Sigmoid colon (tissue), 7 donors: ENCODE results near the gene FMNL2. TPM values are rescaled to one million over a fixed set of nuclear protein-coding genes. Genes with fewer than 3 reads are reported as not detected.

Experiments
- DNase-seq: peaks from one replicate; pipeline ENCODE4 v3.0.0-alpha.2; 2019
- H3K27ac ChIP-seq, 4 donors: fragments of 200-600 bp; sonication (generic); one replicate each; pipeline ENCODE4 v1.5.1; 2016 to 2019; ENCODE audit warnings: mild to moderate bottlenecking in 1 of 4
- H3K27me3 ChIP-seq, 3 donors: fragments of 200-600 bp; sonication (generic); one replicate each; pipeline ENCODE4 v1.5.1; 2019; ENCODE audit warnings: mild to moderate bottlenecking in 1 of 3
- H3K36me3 ChIP-seq, 4 donors: fragments of 200-600 bp; sonication (generic); one replicate each; pipeline ENCODE4 v1.5.1; 2016 to 2019
- H3K4me1 ChIP-seq, 4 donors: fragments of 200-600 bp; sonication (generic); one replicate each; pipeline ENCODE4 v1.5.1; 2017 to 2019
- H3K4me3 ChIP-seq, 4 donors: fragments of 200-600 bp; sonication (generic); one replicate each; pipeline ENCODE4 v1.5.1; 2017 to 2019; ENCODE audit warnings: mild to moderate bottlenecking in 2 of 4, moderate library complexity in 1 of 4
- H3K9me3 ChIP-seq, 4 donors: fragments of 200-600 bp in 3 of 4; sonication (generic) in 3 of 4; one replicate each; pipeline versions ENCODE4 v1.5.1 to v1.6.1; 2013 to 2019
- EP300 ChIP-seq, 4 donors: sonication (generic); formaldehyde crosslinking; IDR thresholded peaks; one replicate each; pipeline ENCODE4 v1.6.1; 2017; ENCODE audit warnings: antibody characterized with exemption in 4 of 4
- POLR2A ChIP-seq, 2 donors: fragments of 450-650 bp; IDR thresholded peaks; one replicate each; pipeline ENCODE4 v1.6.1; 2016; ENCODE audit warnings: antibody characterized with exemption in 2 of 2, mild to moderate bottlenecking in 2 of 2, moderate library complexity in 2 of 2
- POLR2AphosphoS5 ChIP-seq, 4 donors: sonication (generic); formaldehyde crosslinking; IDR thresholded peaks; one replicate each; pipeline ENCODE4 v1.6.1; 2017; ENCODE audit warnings: antibody characterized with exemption in 4 of 4
- WGBS, 2 donors: extraction: QIAGEN DNeasy Blood & Tissue Kit; methylation state at CpG; one replicate each; pipeline ENCODE4 v1.1.7; 2013; 5-methylcytosine and 5-hydroxymethylcytosine counted together
- intact Hi-C: fragments of 100-400 bp; cut with DNase I; formaldehyde crosslinking; loops from one replicate; pipeline ENCODE4 v1.15.1; 2023
- polyA plus RNA-seq, 3 donors: library from polyadenylated mRNA; stranded (reverse); fragments of 200-250 nt; gene quantifications; one replicate each; pipeline ENCODE4 v1.2.3, GENCODE V29; 2013
- total RNA-seq, 4 donors: library from RNA; depleted of rRNA; stranded (reverse); fragments of >200 nt; gene quantifications; one replicate each; pipeline ENCODE4 v1.1.0, GENCODE V29; 2016
- TF ChIP-seq, protein P1 (sequence below), 4 experiments: fragments of 450-650 bp in 3 of 4; fragments of 200-600 bp in 1 of 4; IDR thresholded peaks; one replicate each; pipeline ENCODE4 v1.5.1; 2016 to 2019; ENCODE audit warnings: antibody characterized with exemption in 4 of 4, mild to moderate bottlenecking in 3 of 4, moderate library complexity in 2 of 4
- donor health status: healthy with polysubstance abuse.
- donor health status: Bipolar disorder and iron deficiency.
- donor health status: healthy.

FMNL2 gene
- total and polyA plus RNA-seq, 7 donors, result 9.4 to 30.5 (median 17.8) TPM

DNA sequence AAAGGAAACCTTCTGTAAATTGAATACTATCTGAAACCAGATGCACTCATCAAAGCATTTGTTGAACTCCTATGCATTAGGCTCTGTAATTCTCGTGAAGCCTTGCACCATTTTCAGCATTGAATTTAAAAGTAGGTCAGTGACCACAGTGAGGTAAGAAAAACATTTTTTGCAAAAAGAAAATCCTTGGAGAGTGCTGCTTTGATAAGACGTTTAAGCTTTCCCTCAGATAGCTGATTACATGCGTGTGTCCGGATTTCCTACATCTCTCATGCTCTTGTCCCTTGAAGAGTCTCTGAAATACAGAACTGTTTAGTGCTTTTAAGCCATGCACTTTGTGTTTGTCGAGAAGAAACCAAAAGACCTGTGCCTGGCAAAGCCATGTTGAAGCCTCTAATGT is 113.6 kb downstream of the FMNL2 start:
- H3K27ac ChIP-seq, result no peak overlapping the region
- no peaks in the 10 kb centered on the region for H3K27me3 ChIP-seq
- no peak for TF ChIP-seq POLR2AphosphoS5 (IDR thresholded peaks at IDR 0.05)
- TF ChIP-seq POLR2A (IDR thresholded peaks at IDR 0.05), result no peak
- TF ChIP-seq, protein P1, sequence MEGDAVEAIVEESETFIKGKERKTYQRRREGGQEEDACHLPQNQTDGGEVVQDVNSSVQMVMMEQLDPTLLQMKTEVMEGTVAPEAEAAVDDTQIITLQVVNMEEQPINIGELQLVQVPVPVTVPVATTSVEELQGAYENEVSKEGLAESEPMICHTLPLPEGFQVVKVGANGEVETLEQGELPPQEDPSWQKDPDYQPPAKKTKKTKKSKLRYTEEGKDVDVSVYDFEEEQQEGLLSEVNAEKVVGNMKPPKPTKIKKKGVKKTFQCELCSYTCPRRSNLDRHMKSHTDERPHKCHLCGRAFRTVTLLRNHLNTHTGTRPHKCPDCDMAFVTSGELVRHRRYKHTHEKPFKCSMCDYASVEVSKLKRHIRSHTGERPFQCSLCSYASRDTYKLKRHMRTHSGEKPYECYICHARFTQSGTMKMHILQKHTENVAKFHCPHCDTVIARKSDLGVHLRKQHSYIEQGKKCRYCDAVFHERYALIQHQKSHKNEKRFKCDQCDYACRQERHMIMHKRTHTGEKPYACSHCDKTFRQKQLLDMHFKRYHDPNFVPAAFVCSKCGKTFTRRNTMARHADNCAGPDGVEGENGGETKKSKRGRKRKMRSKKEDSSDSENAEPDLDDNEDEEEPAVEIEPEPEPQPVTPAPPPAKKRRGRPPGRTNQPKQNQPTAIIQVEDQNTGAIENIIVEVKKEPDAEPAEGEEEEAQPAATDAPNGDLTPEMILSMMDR (IDR thresholded peaks at IDR 0.05), result no peak
- no peak for TF ChIP-seq EP300 (IDR thresholded peaks at IDR 0.05)
- DNase-seq, result no peak
- whole genome bisulfite sequencing, 2 donors, result 94% methylated on average over 5 of the region's 5 CpGs
- H3K36me3 ChIP-seq, result no peaks in the 10 kb centered on the region
- no peaks in the 10 kb centered on the region for H3K9me3 ChIP-seq
- no peak overlapping the region for H3K4me3 ChIP-seq
- intact Hi-C loops, result no loop called here
- peaks cover 0 to 35% (median 31%) of the 10 kb centered on the region in 4 donors for H3K4me1 ChIP-seq

DNA sequence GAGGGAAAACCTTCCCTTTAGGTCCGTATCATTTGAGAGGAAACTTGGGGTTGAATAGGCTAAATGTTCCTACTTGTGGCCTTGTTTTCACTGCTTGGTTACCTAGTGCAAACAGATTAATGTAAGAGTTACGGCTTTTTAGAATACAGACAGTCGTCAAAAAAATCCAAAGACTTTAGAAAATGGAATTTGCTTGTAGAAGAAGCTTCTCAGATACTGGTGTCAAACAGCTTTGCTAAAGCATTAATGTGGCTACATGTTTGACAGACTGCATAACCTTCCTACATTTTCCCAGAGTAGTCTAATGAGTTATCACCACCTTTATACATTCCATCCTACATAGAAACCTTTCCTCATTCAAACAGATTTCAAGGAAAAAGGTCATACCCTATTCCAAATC is 114.6 kb downstream of the FMNL2 start:
- no peak for TF ChIP-seq EP300 (IDR thresholded peaks at IDR 0.05)
- no peak for TF ChIP-seq POLR2AphosphoS5 (IDR thresholded peaks at IDR 0.05)
- Histone ChIP-seq H3K4me3 (no peak overlapping the region), H3K27me3 (no peaks in the 10 kb centered on the region), H3K36me3 (no peaks in the 10 kb centered on the region), H3K4me1 (peaks cover 0 to 26% (median 21%) of the 10 kb centered on the region in 4 donors), H3K9me3 (no peaks in the 10 kb centered on the region), H3K27ac (no peak overlapping the region)
- intact Hi-C loops, result no loop called here
- no peak for DNase-seq
- WGBS, 2 donors, result 93 to 94% methylated on average over 3 of the region's 3 CpGs

DNA sequence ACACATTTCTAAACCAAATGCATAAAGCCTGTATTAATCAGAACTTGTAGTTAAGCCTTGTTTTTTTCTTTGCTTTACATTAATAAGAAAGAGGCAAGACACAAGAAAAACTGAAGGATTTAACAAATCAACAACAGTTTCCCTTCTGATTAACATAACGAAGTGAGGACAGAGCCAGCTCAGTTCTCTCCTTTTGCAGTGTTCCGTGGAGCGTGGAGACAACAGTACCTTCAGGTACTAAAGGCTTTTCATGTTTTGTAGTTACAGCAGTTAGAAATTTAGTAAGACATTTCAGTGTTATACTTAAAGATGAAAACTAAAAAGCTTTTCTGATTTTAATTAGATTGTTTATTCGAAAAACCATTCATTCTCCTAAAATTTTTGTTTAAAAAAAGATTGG is 115.2 kb downstream of the FMNL2 start:
- no peaks in the 10 kb centered on the region for H3K36me3 ChIP-seq
- TF ChIP-seq, protein P1 (IDR thresholded peaks at IDR 0.05), result no peak
- TF ChIP-seq EP300 (IDR thresholded peaks at IDR 0.05), result no peak
- TF ChIP-seq POLR2AphosphoS5 (IDR thresholded peaks at IDR 0.05), result no peak
- TF ChIP-seq POLR2A (IDR thresholded peaks at IDR 0.05), result no peak
- 93 to 94% methylated on average over 4 of the region's 4 CpGs for WGBS, 2 donors
- H3K27me3 ChIP-seq, result no peaks in the 10 kb centered on the region
- peaks cover 0 to 20% (median 15%) of the 10 kb centered on the region in 4 donors for H3K4me1 ChIP-seq
- H3K27ac ChIP-seq, result no peak overlapping the region
- H3K9me3 ChIP-seq, result no peaks in the 10 kb centered on the region
- intact Hi-C loops, result no loop called here
- DNase-seq, result no peak
- H3K4me3 ChIP-seq, result no peak overlapping the region

DNA sequence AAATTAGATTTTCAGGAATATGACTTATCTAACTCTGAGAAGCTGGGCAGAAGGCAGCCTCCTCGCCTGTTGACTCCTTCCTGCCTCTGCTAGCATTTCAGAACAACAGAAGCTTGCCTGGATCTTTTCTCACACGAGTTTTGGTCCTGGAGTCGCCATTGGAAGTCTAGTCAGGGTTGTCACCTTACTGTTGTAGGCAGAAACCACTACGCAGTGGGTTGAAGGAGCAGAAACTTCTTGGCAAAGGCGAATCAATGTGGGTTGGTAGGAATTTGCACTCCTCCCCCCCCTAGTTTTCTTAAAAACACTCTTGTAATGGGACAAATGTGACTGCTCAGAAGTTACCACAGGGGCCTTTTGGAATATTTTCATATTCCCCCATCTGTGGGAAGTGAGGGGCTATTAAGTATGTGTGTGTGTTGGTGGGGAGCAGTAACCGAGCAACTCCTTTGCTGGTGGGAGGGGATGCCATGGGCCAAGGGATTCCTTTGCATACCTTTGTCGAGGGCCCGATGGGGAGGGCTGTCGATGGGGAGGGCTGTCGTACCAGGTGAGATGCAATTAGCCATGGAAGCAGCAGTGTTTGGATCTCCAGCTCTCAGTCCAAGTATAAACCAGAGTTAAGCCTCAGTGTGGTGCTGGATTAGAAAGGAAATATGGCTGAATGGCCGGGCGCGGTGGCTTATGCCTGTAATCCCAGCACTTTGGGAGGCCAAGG is 117.4 kb downstream of the FMNL2 start:
- TF ChIP-seq, protein P1 (IDR thresholded peaks at IDR 0.05), result no peak
- TF ChIP-seq POLR2A (IDR thresholded peaks at IDR 0.05), result no peak
- no peak for TF ChIP-seq POLR2AphosphoS5 (IDR thresholded peaks at IDR 0.05)
- no peak for TF ChIP-seq EP300 (IDR thresholded peaks at IDR 0.05)
- 92 to 94% methylated on average over 13 of the region's 13 CpGs for WGBS, 2 donors
- no peak for DNase-seq
- Histone ChIP-seq H3K4me3 (no peak overlapping the region), H3K9me3 (no peaks in the 10 kb centered on the region), H3K27ac (no peak overlapping the region), H3K36me3 (no peaks in the 10 kb centered on the region), H3K4me1 (peaks cover 0 to 6% (median 0%) of the 10 kb centered on the region in 4 donors), H3K27me3 (no peaks in the 10 kb centered on the region)
- intact Hi-C loops, result no loop called here

DNA sequence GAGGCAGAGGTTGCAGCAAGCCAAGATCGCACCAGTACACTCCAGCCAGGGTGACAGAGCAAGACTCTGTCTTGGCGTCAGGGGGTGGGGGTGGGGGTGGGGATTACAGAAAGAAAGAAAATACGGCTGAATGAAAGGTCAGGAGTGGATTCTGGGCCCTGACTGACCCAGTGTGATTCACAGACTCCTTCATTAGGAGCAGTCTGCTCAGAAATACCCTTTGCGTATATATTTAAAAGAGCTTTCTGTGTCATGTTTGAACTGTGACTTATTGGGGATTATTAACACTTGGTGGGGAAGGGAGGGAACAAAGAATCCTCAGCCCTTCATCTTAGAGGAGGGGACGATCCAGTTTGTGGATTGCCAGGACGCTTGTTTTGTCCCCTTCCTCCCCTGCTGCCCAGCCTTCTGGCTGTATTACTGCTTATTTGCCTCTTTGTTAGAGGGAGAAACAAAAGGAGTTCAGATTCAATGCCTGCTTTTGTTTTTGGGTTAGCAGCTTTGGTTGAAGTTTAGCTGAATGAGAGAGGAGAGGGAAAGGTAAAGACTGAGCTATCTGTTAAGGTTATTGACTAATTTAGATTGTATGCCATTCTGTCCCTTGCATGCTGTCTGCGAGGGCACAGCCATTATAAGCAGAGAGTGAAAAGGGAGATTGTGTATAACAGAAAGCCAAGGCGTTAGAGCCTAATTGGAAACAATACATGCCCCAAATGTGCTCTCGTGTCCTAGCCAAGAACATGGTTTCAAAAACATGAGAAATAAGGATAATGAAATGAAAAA is 118.3 kb downstream of the FMNL2 start:
- Histone ChIP-seq H3K9me3 (no peaks in the 10 kb centered on the region), H3K27me3 (no peaks in the 10 kb centered on the region), H3K4me3 (no peak overlapping the region), H3K27ac (no peak overlapping the region), H3K36me3 (no peaks in the 10 kb centered on the region), H3K4me1 (peaks cover 0 to 6% (median 0%) of the 10 kb centered on the region in 4 donors)
- intact Hi-C loops, result no loop called here
- WGBS, 2 donors, result 88 to 89% methylated on average over 9 of the region's 9 CpGs
- TF ChIP-seq POLR2A (IDR thresholded peaks at IDR 0.05), result no peak
- no peak for TF ChIP-seq POLR2AphosphoS5 (IDR thresholded peaks at IDR 0.05)
- TF ChIP-seq, protein P1 (IDR thresholded peaks at IDR 0.05), result no peak
- TF ChIP-seq EP300 (IDR thresholded peaks at IDR 0.05), result no peak
- DNase-seq, result no peak
